GM19023 (cell line): ENCODE results near the gene NT5C2.
"Not testable (repeated sequence)": the region's sequence is repeated elsewhere in the genome, so short reads cannot be mapped to it uniquely, and the experiment has no call there.

ENCODE experiments used
- ATAC-seq: cut with Tn5 transposase; IDR thresholded peaks from one replicate; pipeline ENCODE4 v1.9.1; 2021; ENCODE audit warnings: mild to moderate bottlenecking, moderate library complexity; ENCODE audit not compliant: unreplicated experiment

The NT5C2 gene

GRCh38 chr10:103193107-103193819 lies at the start of gene NT5C2:
NT5C2 (minus strand) TSS chr10:103193272; CDS start chr10:103174958, 18,314 bp downstream.
- peak; percentile 69 for ATAC-seq

DNA sequence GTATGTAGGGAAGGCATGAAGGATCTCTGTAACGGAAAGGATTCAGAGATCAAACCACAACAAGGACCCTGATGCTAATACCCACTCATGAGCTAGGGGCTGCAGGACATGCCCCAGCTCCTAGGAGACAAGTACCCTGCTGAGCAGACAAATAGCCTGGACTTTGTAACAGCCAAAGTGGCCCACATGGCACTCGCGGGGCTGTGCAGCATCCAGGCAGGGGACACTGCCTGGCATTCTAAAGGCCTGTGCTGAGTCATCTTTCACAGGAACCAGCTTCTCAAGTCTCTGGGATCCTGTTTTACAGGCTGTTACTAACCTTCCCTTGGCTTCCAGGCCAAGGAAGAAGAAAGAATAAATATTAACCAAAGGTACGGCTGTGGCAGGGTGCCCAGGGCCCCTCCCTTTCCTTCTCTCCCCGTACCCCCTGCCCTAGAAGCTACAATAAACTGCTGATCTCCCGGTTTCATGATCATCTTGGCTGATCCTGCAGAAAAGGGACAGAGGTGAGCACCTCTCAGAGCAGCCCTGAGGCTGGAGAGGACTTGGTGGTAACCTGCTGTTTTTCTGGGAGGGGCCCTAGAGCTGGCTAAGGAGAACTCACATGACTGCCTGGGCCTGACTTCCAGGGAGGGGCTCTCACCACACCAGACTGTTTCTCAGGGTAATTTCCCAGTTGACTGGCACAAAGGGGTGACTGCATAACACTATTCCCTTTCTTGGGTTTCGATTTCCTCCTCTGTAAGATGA lies 48.4 kb upstream of the NT5C2 start:
- no peak for ATAC-seq

DNA sequence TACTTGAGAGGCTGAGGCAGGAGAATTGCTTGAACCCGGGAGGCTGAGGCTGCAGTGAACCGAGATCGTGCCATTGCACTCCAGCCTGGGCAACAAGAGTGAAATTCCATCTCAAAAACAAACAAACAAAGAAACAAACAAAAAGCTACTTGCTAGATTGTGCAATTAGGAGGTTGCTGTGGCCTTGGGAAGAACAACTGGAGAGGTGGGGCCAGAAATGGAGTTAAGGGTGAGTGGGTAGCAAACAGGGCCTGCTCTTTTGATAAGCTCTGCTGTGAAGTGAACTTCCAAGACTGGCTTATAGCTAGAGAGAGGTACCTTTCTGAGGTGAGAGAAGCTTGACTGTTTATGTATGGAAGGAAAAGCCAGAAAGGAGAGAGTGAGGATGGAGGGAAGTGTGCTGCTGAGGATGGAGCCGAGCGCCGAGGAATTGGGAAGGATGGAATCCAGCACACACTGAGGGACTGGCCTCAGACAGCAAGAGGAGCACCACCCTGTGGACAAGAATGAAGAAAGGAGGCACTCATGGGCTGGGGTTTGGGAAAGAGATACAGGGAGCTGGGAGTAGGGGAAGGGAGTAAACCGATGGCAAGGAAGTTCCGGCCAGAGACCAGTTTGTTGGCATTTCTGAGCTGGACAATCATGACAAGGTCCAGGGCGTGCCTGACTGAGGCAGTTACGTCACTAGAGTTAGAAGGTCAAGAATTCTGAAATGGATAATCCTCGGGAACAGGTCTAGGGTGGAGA lies 45.6 kb upstream of the NT5C2 start:
- ATAC-seq, result no peak

DNA sequence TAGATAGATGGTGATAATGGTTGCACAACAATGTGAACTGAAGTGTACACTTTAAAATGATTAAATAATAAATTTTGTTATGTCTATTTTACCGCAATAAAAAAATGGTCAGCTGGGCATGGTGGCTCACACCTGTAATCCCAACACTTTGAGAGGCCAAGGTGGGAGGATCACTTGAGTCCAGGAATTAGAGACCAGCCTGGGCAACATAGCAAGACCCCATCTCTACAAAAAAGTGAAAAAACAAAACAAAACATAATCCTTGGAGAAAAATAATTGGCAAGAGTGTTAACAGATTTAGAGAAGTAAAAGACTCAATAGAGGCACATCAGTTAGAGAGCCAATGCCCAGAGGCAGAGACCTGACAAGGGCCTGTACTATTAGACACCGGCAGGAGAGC lies 42.7 kb upstream of the NT5C2 start:
- ATAC-seq, result no peak

DNA sequence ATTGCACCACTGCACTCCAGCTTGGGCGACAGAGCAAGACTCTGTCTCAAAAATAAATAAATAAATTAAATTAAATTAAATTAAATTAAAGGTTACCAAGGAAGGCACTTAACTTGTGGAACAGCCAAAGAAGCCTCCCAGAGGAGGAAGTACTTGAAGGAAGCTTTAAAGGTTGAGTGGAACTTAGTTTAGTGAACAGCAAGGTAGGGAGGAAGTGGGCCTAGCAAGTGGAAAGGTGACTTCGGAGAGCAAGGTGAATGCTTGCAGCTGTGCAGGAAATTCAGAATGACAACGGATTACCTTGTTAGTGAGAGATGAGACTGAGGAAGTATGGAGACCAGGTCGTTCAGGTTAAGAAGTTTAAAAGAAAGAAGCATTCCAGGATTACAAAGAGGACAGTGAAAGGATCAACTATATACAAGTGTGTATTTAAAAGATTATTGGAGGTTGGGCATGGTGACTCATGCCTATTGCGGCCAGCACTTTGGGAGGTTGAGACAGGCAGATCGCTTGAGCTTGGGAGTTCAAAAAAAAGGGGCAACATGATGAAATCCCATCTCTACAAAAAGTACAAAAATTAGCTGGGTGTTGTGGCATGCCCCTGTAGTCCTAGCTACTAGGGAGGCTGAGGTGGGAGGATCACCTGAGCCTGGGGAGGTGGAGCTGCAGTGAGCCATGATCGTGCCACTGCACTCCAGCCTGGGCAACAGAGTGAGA lies 39.9 kb upstream of the NT5C2 start:
- no peak for ATAC-seq

- ATAC-seq, result no peak
Measured at GRCh38 chr10:103232131-103232673, 39.1 kb upstream of the NT5C2 start.

DNA sequence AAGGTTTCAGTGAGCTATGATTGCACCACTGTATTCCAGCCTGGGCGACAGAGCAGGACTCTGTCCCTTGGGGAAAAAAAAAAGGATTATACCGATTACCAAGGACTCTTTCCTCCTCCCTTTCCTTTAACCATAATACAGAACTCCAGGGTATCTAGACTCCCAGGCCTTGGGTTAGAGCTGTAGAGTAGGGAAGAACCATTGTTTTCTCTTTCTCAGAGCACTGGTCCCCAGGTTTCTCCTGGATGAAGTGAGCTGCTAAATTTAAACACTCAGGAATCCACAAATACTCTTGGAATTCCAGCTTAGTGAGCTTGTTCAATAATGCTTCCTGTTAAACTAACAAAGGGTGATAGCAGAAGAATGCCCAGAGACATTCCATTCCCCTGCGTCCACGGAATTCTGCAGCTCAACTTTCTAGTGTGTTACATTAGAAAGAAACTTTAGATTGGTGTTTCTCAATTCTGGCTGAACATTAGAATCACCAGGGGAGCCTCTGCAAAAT lies 38.0 kb upstream of the NT5C2 start:
- ATAC-seq, result no peak

GRCh38 chr10:103227416-103227815 lies 34.3 kb upstream of the NT5C2 start:
- no peak for ATAC-seq

GRCh38 chr10:103225939-103226338 lies 32.9 kb upstream of the NT5C2 start:
- no peak for ATAC-seq

DNA sequence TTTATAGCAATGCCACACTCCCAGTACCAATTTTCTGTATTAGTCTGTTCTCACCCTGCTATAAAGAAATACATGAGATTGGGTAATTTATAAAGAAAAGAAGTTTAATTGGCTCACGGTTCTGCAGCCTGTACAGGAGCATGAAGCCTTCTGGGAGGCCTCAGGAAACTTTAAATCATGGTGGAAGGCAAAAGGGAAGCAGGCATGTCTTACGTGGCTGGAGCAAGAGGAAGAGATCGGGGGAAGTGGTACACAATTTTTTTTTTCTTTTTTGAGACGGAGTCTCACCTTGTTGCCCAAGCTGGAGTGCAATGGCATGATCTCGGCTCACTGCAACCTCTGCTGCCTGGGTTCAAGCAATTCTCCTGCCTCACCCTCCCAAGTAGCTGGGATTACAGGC lies 31.6 kb upstream of the NT5C2 start:
- ATAC-seq, result not testable (repeated sequence)

DNA sequence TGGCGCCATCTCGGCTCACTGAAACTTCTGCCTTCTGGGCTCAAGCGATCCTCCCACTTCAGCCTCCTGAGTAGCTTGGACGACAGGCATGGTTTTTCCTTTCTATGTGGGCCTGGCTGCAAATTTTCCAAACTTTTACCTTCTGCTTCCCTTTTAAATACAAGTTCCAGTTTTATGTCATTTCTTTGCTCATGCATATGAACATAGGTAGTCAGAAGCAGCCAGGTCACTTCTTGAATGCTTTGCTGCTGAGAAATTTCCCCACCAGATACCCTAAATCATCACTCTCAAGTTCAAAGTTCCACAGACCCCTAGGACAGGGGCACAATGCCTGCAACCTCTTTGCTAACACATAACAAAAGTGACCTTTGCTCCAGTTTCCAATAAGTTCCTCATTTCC lies 31.1 kb upstream of the NT5C2 start:
- no peak for ATAC-seq

DNA sequence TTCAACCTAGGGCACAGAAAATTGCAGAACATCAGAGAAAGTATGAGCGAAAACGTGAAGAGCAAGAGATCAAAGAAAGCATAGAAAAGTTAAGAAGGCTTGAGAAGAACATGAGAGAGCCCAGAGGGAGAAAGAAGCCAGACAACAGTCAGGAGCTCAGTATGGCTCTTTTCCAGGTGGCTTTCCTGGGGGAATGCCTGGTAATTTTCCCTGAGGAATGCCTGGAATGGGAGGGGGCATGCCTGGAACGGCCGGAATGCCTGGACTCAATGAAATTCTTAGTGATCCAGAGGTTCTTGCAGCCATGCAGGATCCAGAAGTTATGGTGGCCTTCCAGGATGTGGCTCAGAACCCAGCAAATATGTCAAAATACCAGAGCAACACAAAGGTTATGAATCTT lies 23.3 kb upstream of the NT5C2 start:
- ATAC-seq, result not testable (repeated sequence)

DNA sequence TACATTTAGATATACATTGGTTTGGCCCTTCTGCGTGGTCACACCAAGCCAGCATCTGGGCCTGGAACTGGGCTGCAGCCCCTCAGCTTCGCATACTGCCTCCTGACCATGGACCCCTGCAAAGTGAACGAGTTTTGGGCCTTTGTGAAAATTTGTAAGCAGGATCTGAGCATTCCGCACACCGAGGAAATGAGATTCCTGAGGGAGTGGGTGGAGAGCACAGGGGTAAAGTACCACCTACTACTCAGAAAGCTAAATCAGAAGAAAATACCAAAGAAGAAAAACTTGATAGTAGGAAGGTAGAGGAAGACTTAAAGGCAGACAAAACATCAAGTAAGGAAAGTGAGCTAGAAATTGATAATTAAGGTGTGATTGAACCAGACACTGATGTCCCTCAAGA lies 22.5 kb upstream of the NT5C2 start:
- ATAC-seq, result no peak

DNA sequence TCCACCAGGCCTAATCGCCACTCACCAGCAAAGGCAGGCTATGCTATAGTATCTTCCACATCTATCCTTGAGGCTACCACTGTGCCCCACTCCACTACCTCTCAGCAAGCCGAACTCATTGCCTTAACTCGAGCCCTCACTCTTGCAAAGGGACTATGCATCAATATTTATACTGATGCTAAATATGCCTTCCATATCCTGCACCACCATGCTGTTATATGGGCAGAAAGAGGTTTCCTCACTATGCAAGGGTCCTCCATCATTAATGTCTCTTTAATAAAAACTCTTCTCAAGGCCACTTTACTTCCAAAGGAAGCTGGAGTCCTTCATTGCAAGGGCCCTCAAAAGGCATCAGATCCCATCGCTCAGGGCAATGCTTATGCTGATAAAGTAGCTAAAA lies 17.2 kb upstream of the NT5C2 start:
- ATAC-seq, result not testable (repeated sequence)

GRCh38 chr10:103207643-103208042 lies 14.6 kb upstream of the NT5C2 start:
- ATAC-seq, result not testable (repeated sequence)

- no peak for ATAC-seq
Measured at GRCh38 chr10:103207141-103207540, 14.1 kb upstream of the NT5C2 start.

GRCh38 chr10:103206715-103207114 lies 13.6 kb upstream of the NT5C2 start:
- ATAC-seq, result not testable (repeated sequence)

- ATAC-seq, result not testable (repeated sequence)
Measured at GRCh38 chr10:103205401-103205800, 12.3 kb upstream of the NT5C2 start.

DNA sequence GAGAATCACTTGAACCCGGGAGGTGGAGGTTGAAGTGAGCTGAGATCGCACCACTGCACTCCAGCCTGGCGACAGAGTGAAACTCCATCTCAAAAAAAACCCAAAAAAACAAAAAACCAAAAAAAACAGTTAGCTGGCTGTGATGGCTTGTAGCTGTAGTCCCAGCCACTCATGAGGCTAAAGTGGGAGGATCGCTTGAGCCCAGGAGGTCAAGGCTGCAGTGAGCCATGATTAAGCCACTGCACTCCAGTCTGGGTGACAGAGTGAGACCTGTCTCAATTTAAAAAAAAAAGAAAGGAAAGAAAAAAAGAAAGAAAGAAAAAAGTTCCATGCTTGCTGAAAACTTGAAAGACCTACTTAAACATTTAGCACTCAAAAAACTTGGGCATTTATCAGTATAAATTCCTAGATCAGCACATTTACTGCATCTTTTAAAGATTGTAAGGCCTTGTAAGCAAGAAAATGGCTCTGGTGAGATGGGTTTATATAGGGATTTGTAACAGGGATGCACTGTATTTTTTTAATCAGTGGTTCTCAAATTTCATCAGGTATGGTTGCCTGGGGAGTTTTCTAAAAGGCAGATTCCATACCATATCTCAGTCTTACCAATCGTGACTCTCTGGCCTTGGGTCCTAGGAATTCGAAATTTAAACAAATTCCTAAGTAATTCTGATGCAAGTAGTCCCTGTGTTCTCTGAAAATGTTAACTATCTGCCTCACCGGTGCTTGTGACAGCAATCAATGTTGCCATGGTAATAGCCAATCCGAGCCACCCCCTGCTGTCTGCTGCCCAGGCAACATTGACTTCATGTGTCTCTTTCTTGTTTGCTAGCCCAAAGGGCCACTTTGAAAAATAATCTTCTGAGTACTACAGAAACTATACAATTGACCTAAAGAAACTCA lies 11.5 kb upstream of the NT5C2 start:
- ATAC-seq, result no peak

DNA sequence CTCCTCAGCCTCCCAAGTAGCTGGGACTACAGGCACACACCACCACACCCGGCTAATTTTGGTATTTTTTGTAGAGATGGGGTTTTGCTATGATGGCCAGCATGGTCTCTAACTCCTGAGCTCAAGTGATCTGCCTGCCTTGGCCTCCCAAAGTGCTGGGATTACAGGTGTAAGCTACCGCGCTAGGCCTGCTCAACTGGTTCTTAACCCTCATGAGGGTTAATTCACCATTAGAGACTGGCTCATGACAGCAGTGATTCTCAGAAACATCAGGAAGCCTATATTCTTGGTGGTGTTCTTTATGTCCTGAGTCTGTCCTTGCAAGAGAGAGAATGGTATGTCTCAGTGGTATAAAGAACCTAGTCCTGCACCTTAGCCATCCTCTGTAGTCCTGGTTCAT lies 10.4 kb upstream of the NT5C2 start:
- no peak for ATAC-seq
